Uterus (tissue), 2 donors: ENCODE measurements around the gene BLCAP.

Experiments used
- CTCF ChIP-seq, 4 experiments: fragments of 200-600 bp in 2 of 4; fragments of 450-650 bp in 2 of 4; sonication (generic) in 2 of 4; IDR thresholded peaks; one replicate each; pipeline ENCODE4 v1.5.1; 2016 to 2019; ENCODE audit warnings: antibody characterized with exemption in 4 of 4, mild to moderate bottlenecking in 2 of 4, moderate library complexity in 1 of 4
- POLR2A ChIP-seq, 2 donors: fragments of 450-650 bp; IDR thresholded peaks; one replicate each; pipeline ENCODE4 v1.6.1; 2016; ENCODE audit warnings: antibody characterized with exemption in 2 of 2, mild to moderate bottlenecking in 1 of 2, moderate library complexity in 1 of 2

DNA sequence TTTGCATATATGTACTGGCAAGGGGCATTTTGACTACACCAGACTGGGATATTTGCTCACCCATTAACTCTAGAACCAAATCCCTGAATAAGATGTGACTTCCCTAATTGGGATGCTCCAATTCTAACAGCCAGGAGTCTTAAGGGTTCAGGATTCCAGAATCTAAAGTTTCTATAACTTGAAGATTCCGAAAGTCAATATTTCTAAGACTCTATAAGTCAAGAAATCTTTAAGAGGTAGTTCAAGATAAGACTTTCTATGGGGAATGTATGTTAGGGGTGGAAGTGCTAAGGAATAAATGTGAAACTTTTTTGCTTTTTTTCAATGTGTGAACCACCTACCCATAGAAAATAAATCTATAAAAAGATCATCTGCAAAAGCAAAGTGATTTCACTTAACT lies 42.7 kb upstream of the BLCAP start:
- TF ChIP-seq CTCF (IDR thresholded peaks at IDR 0.05) (no peak), POLR2A (IDR thresholded peaks at IDR 0.05) (no peak)
